HG02623 (cell line): ENCODE results near the gene SHISAL1.

Source experiments
- ATAC-seq: cut with Tn5 transposase; IDR thresholded peaks from one replicate; pipeline ENCODE4 v1.9.1; 2021; ENCODE audit warnings: moderate library complexity; ENCODE audit not compliant: unreplicated experiment

SHISAL1 gene

GRCh38 chr22:44344407-44344806, 31.7 kb upstream of the SHISAL1 start:
- ATAC-seq = no peak

GRCh38 chr22:44342347-44342956, 29.7 kb upstream of the SHISAL1 start:
- no peak for ATAC-seq

GRCh38 chr22:44341431-44342346, 28.9 kb upstream of the SHISAL1 start:
- no peak for ATAC-seq

GRCh38 chr22:44340271-44341239, 27.8 kb upstream of the SHISAL1 start:
- ATAC-seq = no peak

GRCh38 chr22:44338906-44339305, 26.2 kb upstream of the SHISAL1 start:
- ATAC-seq = no peak

GRCh38 chr22:44338177-44338810, 25.5 kb upstream of the SHISAL1 start:
- no peak for ATAC-seq

- no peak for ATAC-seq
Measured at GRCh38 chr22:44337678-44338004, 24.9 kb upstream of the SHISAL1 start.

GRCh38 chr22:44336962-44337677, 24.4 kb upstream of the SHISAL1 start:
- ATAC-seq = no peak

- ATAC-seq = no peak
Measured at GRCh38 chr22:44335903-44336803, 23.4 kb upstream of the SHISAL1 start.

- ATAC-seq = no peak
Measured at GRCh38 chr22:44335066-44335839, 22.5 kb upstream of the SHISAL1 start.

- no peak for ATAC-seq
Measured at GRCh38 chr22:44333847-44334635, 21.3 kb upstream of the SHISAL1 start.

- no peak for ATAC-seq
Measured at GRCh38 chr22:44332946-44333345, 20.2 kb upstream of the SHISAL1 start.

- no peak for ATAC-seq
Measured at GRCh38 chr22:44331881-44332714, 19.3 kb upstream of the SHISAL1 start.

GRCh38 chr22:44330744-44331660, 18.3 kb upstream of the SHISAL1 start:
- no peak for ATAC-seq

- ATAC-seq = no peak
Measured at GRCh38 chr22:44330188-44330743, 17.5 kb upstream of the SHISAL1 start.
